DND-41 (cell line): ENCODE data around the gene KIAA1671.
A peak's percentile ranks its signal among the peaks of the same experiment; 100 is the strongest.

Experiments used
- ATAC-seq: fragments of 200-7000 bp; cut with Tn5 transposase; 3 replicates; pipeline ENCODE4 v1.9.1; 2021; ENCODE audit warnings: low read depth; ENCODE audit not compliant: insufficient read depth
- DNase-seq: peaks from one replicate; pipeline ENCODE4 v3.0.0-alpha.2; 2020
- H2AFZ ChIP-seq: 2 replicates; pipeline ENCODE4 v1.6.0; 2012; ENCODE audit warnings: low read depth, low read length
- H3K27ac ChIP-seq: 2 replicates; pipeline ENCODE4 v1.5.1; 2012; ENCODE audit warnings: low read length, inconsistent platforms
- H3K27me3 ChIP-seq: fragments of 200-600 bp; sonication (generic); 2 replicates; pipeline ENCODE4 v1.6.0; 2012; ENCODE audit warnings: low read length, mild to moderate bottlenecking, inconsistent platforms; ENCODE audit not compliant: insufficient read depth, poor library complexity
- H3K36me3 ChIP-seq: 2 replicates; pipeline ENCODE4 v1.5.1; 2012; ENCODE audit warnings: low read length, inconsistent platforms; ENCODE audit not compliant: insufficient read depth
- H3K4me1 ChIP-seq: 2 replicates; pipeline ENCODE4 v1.5.1; 2012; ENCODE audit warnings: mild to moderate bottlenecking, low read length; ENCODE audit not compliant: insufficient read depth
- H3K4me2 ChIP-seq: 2 replicates; pipeline ENCODE4 v1.6.0; 2012; ENCODE audit warnings: mild to moderate bottlenecking, moderate library complexity, low read length, inconsistent platforms; ENCODE audit not compliant: insufficient read depth
- H3K4me3 ChIP-seq, 2 experiments: fragments of 200-600 bp in 1 of 2; shearing (Covaris generic) in 1 of 2; 2 replicates each; pipeline ENCODE4 v1.5.1; 2012 to 2016; ENCODE audit warnings: inconsistent platforms in 2 of 2, low read length in 2 of 2, mild to moderate bottlenecking in 2 of 2, low read depth in 1 of 2, moderate library complexity in 1 of 2
- H3K79me2 ChIP-seq: 2 replicates; pipeline ENCODE4 v1.6.0; 2012; ENCODE audit warnings: low read length, inconsistent platforms; ENCODE audit not compliant: insufficient read depth
- H3K9ac ChIP-seq: 2 replicates; pipeline ENCODE4 v1.6.0; 2012; ENCODE audit warnings: low read depth, mild to moderate bottlenecking, inconsistent platforms, low read length, moderate library complexity
- H3K9me3 ChIP-seq: 2 replicates; pipeline ENCODE4 v1.5.1; 2012; ENCODE audit warnings: low read length, moderate library complexity, mild to moderate bottlenecking, inconsistent platforms; ENCODE audit not compliant: insufficient read depth, severe bottlenecking
- H4K20me1 ChIP-seq: 2 replicates; pipeline ENCODE4 v1.6.0; 2012; ENCODE audit warnings: low read length; ENCODE audit not compliant: insufficient read depth
- EZH2 ChIP-seq: IDR thresholded peaks from 3 replicates; pipeline ENCODE4 v1.6.1; 2012; ENCODE audit warnings: borderline replicate concordance, low read depth, mild to moderate bottlenecking, moderate library complexity, low read length, inconsistent platforms; ENCODE audit not compliant: severe bottlenecking
- TF ChIP-seq, protein P1 (sequence below): IDR thresholded peaks from 2 replicates; pipeline ENCODE4 v1.5.1; 2012; ENCODE audit warnings: borderline replicate concordance, low read length, moderate library complexity, mild to moderate bottlenecking; ENCODE audit not compliant: poor library complexity, severe bottlenecking; ENCODE audit errors: extremely low read depth

Gene KIAA1671

DNA sequence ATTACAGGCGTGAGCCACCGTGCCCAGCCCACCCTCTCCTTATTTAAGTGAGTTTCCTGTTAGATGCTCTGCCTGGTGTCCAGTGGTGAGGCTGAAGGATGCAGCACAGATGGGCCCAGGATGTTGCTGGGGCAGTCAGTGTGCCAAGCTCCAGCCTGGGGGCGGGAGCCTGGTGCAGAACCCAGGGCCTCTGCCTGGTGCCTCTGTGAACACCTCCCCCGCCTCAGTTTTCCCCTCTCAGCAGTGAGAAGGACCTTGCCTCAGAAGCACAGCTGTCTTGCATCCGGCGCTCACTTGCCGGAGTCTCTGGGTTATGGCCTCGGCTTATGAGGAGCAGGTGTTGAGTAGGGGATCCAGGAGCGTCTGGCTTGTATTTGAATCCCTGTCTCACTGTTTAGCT, 116.2 kb downstream of the KIAA1671 start:
- H3K9ac ChIP-seq: peak overlapping the region; percentile 39
- no peaks in the 10 kb centered on the region for H3K79me2 ChIP-seq
- H3K27me3 ChIP-seq: peaks cover 9% of the 10 kb centered on the region
- H3K4me1 ChIP-seq: peaks cover 32% of the 10 kb centered on the region
- peaks cover 8% of the 10 kb centered on the region for H4K20me1 ChIP-seq
- DNase-seq (peak; percentile 80), ATAC-seq (peak; percentile 71)
- H3K4me2 ChIP-seq: peak overlapping the region; percentile 65
- peak overlapping the region in 1 of 2 experiments; percentile 45; a peak in 2 of 4 replicates for H3K4me3 ChIP-seq
- no peak for TF ChIP-seq EZH2
- TF ChIP-seq, protein P1, sequence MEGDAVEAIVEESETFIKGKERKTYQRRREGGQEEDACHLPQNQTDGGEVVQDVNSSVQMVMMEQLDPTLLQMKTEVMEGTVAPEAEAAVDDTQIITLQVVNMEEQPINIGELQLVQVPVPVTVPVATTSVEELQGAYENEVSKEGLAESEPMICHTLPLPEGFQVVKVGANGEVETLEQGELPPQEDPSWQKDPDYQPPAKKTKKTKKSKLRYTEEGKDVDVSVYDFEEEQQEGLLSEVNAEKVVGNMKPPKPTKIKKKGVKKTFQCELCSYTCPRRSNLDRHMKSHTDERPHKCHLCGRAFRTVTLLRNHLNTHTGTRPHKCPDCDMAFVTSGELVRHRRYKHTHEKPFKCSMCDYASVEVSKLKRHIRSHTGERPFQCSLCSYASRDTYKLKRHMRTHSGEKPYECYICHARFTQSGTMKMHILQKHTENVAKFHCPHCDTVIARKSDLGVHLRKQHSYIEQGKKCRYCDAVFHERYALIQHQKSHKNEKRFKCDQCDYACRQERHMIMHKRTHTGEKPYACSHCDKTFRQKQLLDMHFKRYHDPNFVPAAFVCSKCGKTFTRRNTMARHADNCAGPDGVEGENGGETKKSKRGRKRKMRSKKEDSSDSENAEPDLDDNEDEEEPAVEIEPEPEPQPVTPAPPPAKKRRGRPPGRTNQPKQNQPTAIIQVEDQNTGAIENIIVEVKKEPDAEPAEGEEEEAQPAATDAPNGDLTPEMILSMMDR: no peak
- peak overlapping the region; percentile 80 for H3K27ac ChIP-seq
- H3K36me3 ChIP-seq: no peaks in the 10 kb centered on the region
- peak overlapping the region; percentile 58; the same call in 1 of the 2 replicates for H2AFZ ChIP-seq
- no peaks in the 10 kb centered on the region for H3K9me3 ChIP-seq

DNA sequence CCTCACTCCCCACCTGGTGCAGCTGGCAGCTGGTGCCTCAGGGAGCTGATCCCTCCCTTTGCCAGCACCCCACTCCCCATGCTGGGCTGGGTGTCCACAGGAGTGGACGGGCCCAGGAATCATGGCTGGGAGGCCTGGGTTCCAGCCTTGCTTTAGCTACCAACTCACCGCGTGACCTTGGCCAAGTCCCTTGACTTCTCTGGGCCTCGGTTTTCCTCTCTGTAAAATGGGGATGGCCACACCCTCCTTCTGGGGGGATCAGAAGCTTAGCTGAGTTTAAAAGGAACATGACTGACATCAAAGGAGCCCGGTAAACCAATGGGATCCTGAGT, 116.9 kb downstream of the KIAA1671 start:
- TF ChIP-seq, protein P1: no peak
- TF ChIP-seq EZH2: no peak
- no peaks in the 10 kb centered on the region for H3K79me2 ChIP-seq
- no peak overlapping the region for H2AFZ ChIP-seq
- no peak for ATAC-seq
- no peaks in the 10 kb centered on the region for H3K36me3 ChIP-seq
- H3K4me3 ChIP-seq: peak overlapping the region in 1 of 2 experiments; percentile 45; a peak in 1 of 4 replicates
- H4K20me1 ChIP-seq: peaks cover 8% of the 10 kb centered on the region
- H3K9me3 ChIP-seq: no peaks in the 10 kb centered on the region
- DNase-seq: peak; percentile 30
- H3K4me1 ChIP-seq: peaks cover 32% of the 10 kb centered on the region
- no peak overlapping the region; the same call in 1 of the 2 replicates for H3K9ac ChIP-seq
- H3K4me2 ChIP-seq: peak overlapping the region; percentile 65
- peaks cover 9% of the 10 kb centered on the region for H3K27me3 ChIP-seq
- H3K27ac ChIP-seq: no peak overlapping the region

DNA sequence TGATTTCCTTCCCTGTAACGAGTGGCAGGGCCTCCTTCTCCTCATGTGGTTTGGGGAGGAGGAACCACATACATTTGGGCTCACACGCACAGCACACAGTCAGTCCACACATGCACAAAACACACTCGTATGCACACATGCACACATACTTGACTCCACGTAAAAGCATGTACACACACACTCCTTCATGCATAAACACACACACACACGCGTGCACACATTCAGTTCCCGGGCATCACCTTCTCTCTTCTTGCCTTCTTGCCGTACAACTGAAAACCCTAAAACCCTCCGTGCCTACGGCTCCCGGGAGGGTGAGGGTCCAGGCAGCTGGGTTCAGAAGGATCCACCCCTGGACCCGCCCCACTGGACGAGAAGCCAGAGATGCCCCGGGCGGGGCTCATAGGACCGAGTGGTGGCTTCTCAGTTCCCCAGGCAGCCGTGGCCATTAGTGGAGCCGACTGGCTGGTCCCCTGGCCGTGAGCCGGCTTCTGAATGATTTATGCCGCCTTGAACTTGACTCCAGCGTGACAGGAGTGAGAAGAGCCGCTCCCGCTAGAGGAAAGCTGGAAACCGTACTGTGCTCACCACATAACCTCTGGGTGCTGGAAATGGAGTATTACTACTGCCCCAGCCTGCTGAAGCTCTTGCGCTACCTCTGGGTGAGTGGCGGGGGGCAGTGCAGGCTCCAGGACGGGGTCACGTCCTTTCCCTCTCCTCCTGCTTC, 117.4 kb downstream of the KIAA1671 start:
- Histone ChIP-seq H3K79me2 (no peaks in the 10 kb centered on the region), H3K27me3 (peaks cover 9% of the 10 kb centered on the region), H3K4me2 (no peak overlapping the region), H2AFZ (no peak overlapping the region), H3K27ac (no peak overlapping the region), H4K20me1 (peaks cover 8% of the 10 kb centered on the region), H3K36me3 (no peaks in the 10 kb centered on the region), H3K4me3 (no peak overlapping the region), H3K9ac (no peak overlapping the region), H3K4me1 (peaks cover 32% of the 10 kb centered on the region), H3K9me3 (no peaks in the 10 kb centered on the region)
- ATAC-seq (no peak), DNase-seq (no peak)
- no peak for TF ChIP-seq EZH2
- TF ChIP-seq, protein P1: no peak
